Measurements from ENCODE around the gene MPRIP. TPM values are rescaled to one million over a fixed set of nuclear protein-coding genes. Genes with fewer than 3 reads are reported as not detected.
A peak's percentile ranks its signal among the peaks of the same experiment; 100 is the strongest.
"Not testable (repeated sequence)": the region's sequence is repeated elsewhere in the genome, so short reads cannot be mapped to it uniquely, and the experiment has no call there.

The MPRIP gene
- total RNA-seq, 1 experiment from 2014 or later, result 258 TPM

GRCh38 chr17:17183744-17184143 lies 141.5 kb downstream of the MPRIP start:
- no TSS peak for BruUV-seq (replicated peaks)
- no peaks in the 10 kb centered on the region for H3K9me3 ChIP-seq (ENCODE audit: control insufficient read depth in 1 of 2, insufficient read depth in 1 of 2, low read depth in 1 of 2, low read length in 2 of 2)
- DNase-seq (ENCODE audit: low read depth, low spot score) (no peak), ATAC-seq (no peak)
- no peak overlapping the region for H3K4me2 ChIP-seq (ENCODE audit: low read length)
- no peak overlapping the region for H3K27ac ChIP-seq (ENCODE audit: low read depth, low read length)
- TF ChIP-seq FOSL1 (IDR thresholded peaks at IDR 0.05; ENCODE audit: low read depth) (no peak), ZNF274 (IDR thresholded peaks at IDR 0.05; ENCODE audit: low read depth, low read length) (no peak), SIN3A (IDR thresholded peaks at IDR 0.05; ENCODE audit: low read depth) (no peak), EZH2phosphoT487 (IDR thresholded peaks at IDR 0.05; ENCODE audit: borderline replicate concordance) (no peak), POLR2A (IDR thresholded peaks at IDR 0.05; ENCODE audit: borderline replicate concordance, extremely low read depth, insufficient read depth, insufficient read length) (no peak), YY1 (IDR thresholded peaks at IDR 0.05; ENCODE audit: extremely low read depth, insufficient replicate concordance, low read depth, low read length) (no peak), CBX3 (IDR thresholded peaks at IDR 0.05; ENCODE audit: low read depth) (no peak), ZFX (IDR thresholded peaks at IDR 0.05) (no peak), ATF3 (IDR thresholded peaks at IDR 0.05) (no peak)
- TF ChIP-seq, protein P1, sequence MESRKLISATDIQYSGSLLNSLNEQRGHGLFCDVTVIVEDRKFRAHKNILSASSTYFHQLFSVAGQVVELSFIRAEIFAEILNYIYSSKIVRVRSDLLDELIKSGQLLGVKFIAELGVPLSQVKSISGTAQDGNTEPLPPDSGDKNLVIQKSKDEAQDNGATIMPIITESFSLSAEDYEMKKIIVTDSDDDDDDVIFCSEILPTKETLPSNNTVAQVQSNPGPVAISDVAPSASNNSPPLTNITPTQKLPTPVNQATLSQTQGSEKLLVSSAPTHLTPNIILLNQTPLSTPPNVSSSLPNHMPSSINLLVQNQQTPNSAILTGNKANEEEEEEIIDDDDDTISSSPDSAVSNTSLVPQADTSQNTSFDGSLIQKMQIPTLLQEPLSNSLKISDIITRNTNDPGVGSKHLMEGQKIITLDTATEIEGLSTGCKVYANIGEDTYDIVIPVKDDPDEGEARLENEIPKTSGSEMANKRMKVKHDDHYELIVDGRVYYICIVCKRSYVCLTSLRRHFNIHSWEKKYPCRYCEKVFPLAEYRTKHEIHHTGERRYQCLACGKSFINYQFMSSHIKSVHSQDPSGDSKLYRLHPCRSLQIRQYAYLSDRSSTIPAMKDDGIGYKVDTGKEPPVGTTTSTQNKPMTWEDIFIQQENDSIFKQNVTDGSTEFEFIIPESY (IDR thresholded peaks at IDR 0.05; ENCODE audit: extremely low read depth, insufficient replicate concordance, low read length), result no peak
- TF ChIP-seq, protein P2, sequence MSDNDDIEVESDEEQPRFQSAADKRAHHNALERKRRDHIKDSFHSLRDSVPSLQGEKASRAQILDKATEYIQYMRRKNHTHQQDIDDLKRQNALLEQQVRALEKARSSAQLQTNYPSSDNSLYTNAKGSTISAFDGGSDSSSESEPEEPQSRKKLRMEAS (IDR thresholded peaks at IDR 0.05), result no peak
- H3K9ac ChIP-seq (ENCODE audit: low read length), result no peak overlapping the region
- H3K36me3 ChIP-seq (ENCODE audit: control insufficient read depth in 1 of 2, insufficient read depth in 2 of 2, low read length in 2 of 2), result peaks cover 15 to 43% of the 10 kb centered on the region in 2 experiments
- no peaks in the 10 kb centered on the region for H4K20me1 ChIP-seq (ENCODE audit: insufficient read depth)
- H3K9me2 ChIP-seq (ENCODE audit: insufficient read depth), result no peaks in the 10 kb centered on the region
- ChIA-PET CTCF (no interaction called here), RAD21 (ENCODE audit: low non-redundant PET in 1 of 2, low total read pairs in 2 of 2, uncharacterized antibody in 2 of 2, unreplicated experiment in 2 of 2) (no interaction called here), POLR2A (no interaction called here)
- H3K4me3 ChIP-seq (replicated peaks in 1 of 2; ENCODE audit: low read depth in 1 of 2, low read length in 2 of 2), result no peak overlapping the region
- no peaks in the 10 kb centered on the region for H3K79me2 ChIP-seq (ENCODE audit: insufficient read depth, low read length)
- H2AFZ ChIP-seq (ENCODE audit: low read depth, low read length, poor library complexity, severe bottlenecking), result no peak overlapping the region
- intact Hi-C loops (cut with micrococcal nuclease), result no loop called here
- peaks cover 4 to 6% of the 10 kb centered on the region in 2 experiments; a peak in 2 of 4 replicates for H3K4me1 ChIP-seq (ENCODE audit: control insufficient read depth in 1 of 2, insufficient read depth in 2 of 2, low read length in 2 of 2)
- no peaks in the 10 kb centered on the region for H3K27me3 ChIP-seq (ENCODE audit: insufficient read depth, low read length)

GRCh38 chr17:17184985-17185757 lies 142.9 kb downstream of the MPRIP start:
- H3K4me1 ChIP-seq (ENCODE audit: control insufficient read depth in 1 of 2, insufficient read depth in 2 of 2, low read length in 2 of 2); ATAC-seq; H3K9me2 ChIP-seq (ENCODE audit: insufficient read depth); H3K4me3 ChIP-seq (replicated peaks in 1 of 2; ENCODE audit: low read depth in 1 of 2, low read length in 2 of 2); H2AFZ ChIP-seq (ENCODE audit: low read depth, low read length, poor library complexity, severe bottlenecking); DNase-seq (ENCODE audit: low read depth, low spot score); H3K4me2 ChIP-seq (ENCODE audit: low read length); H3K79me2 ChIP-seq (ENCODE audit: insufficient read depth, low read length); CTCF ChIA-PET; POLR2A ChIA-PET; H3K27ac ChIP-seq (ENCODE audit: low read depth, low read length); H3K27me3 ChIP-seq (ENCODE audit: insufficient read depth, low read length); H3K9me3 ChIP-seq (ENCODE audit: control insufficient read depth in 1 of 2, insufficient read depth in 1 of 2, low read depth in 1 of 2, low read length in 2 of 2); H4K20me1 ChIP-seq (ENCODE audit: insufficient read depth); H3K9ac ChIP-seq (ENCODE audit: low read length); intact Hi-C loops (cut with micrococcal nuclease); RAD21 ChIA-PET (ENCODE audit: low non-redundant PET in 1 of 2, low total read pairs in 2 of 2, uncharacterized antibody in 2 of 2, unreplicated experiment in 2 of 2): not testable (repeated sequence)
- peaks cover 15 to 34% of the 10 kb centered on the region in 2 experiments for H3K36me3 ChIP-seq (ENCODE audit: control insufficient read depth in 1 of 2, insufficient read depth in 2 of 2, low read length in 2 of 2)
- TSS peak; percentile 10 for BruUV-seq (replicated peaks)
